ENCODE measurements around the gene REC8.

GRCh38 chr14:24197056-24197450, 25.2 kb downstream of the REC8 start:
- TF ChIP-seq, protein P1, sequence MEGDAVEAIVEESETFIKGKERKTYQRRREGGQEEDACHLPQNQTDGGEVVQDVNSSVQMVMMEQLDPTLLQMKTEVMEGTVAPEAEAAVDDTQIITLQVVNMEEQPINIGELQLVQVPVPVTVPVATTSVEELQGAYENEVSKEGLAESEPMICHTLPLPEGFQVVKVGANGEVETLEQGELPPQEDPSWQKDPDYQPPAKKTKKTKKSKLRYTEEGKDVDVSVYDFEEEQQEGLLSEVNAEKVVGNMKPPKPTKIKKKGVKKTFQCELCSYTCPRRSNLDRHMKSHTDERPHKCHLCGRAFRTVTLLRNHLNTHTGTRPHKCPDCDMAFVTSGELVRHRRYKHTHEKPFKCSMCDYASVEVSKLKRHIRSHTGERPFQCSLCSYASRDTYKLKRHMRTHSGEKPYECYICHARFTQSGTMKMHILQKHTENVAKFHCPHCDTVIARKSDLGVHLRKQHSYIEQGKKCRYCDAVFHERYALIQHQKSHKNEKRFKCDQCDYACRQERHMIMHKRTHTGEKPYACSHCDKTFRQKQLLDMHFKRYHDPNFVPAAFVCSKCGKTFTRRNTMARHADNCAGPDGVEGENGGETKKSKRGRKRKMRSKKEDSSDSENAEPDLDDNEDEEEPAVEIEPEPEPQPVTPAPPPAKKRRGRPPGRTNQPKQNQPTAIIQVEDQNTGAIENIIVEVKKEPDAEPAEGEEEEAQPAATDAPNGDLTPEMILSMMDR (IDR thresholded peaks at IDR 0.05), result no peak
- no peak for TF ChIP-seq EP300 (IDR thresholded peaks at IDR 0.05)

Data from ovary (tissue), 3 donors.